Fibroblast of gingiva (primary cell): ENCODE measurements around the gene GHRHR.

Source experiments
- DNase-seq: peaks from one replicate; pipeline ENCODE4 v3.0.0-alpha.2; 2011; ENCODE audit warnings: low read depth

Gene GHRHR

GRCh38 chr7:31004393-31004792 is 40.6 kb downstream of the GHRHR start:
- no peak for DNase-seq

GRCh38 chr7:31006857-31007256 is 43.1 kb downstream of the GHRHR start:
- DNase-seq = no peak

GRCh38 chr7:31007634-31008033 is 43.9 kb downstream of the GHRHR start:
- DNase-seq = no peak

- no peak for DNase-seq
Measured at GRCh38 chr7:31014826-31015225, 51.1 kb downstream of the GHRHR start.

GRCh38 chr7:31017032-31017675 is 53.4 kb downstream of the GHRHR start:
- DNase-seq = no peak

- no peak for DNase-seq
Measured at GRCh38 chr7:31017721-31018120, 54.0 kb downstream of the GHRHR start.

GRCh38 chr7:31019509-31019908 is 55.8 kb downstream of the GHRHR start:
- no peak for DNase-seq

GRCh38 chr7:31020161-31020560 is 56.4 kb downstream of the GHRHR start:
- no peak for DNase-seq

GRCh38 chr7:31020652-31021051 is 56.9 kb downstream of the GHRHR start:
- DNase-seq = no peak

GRCh38 chr7:31022117-31022516 is 58.4 kb downstream of the GHRHR start:
- DNase-seq = no peak

- DNase-seq = no peak
Measured at GRCh38 chr7:31022726-31023125, 59.0 kb downstream of the GHRHR start.

- DNase-seq = no peak
Measured at GRCh38 chr7:31023877-31024276, 60.1 kb downstream of the GHRHR start.

- DNase-seq = no peak
Measured at GRCh38 chr7:31027161-31027965, 63.6 kb downstream of the GHRHR start.

- no peak for DNase-seq
Measured at GRCh38 chr7:31028006-31028405, 64.3 kb downstream of the GHRHR start.

GRCh38 chr7:31028417-31028992 is 64.8 kb downstream of the GHRHR start:
- DNase-seq = no peak
